ENCODE results near the gene ANXA1.

Gene ANXA1

GRCh38 chr9:73153793-73154227 is 2.1 kb downstream of the ANXA1 start:
- TF ChIP-seq, protein P1, sequence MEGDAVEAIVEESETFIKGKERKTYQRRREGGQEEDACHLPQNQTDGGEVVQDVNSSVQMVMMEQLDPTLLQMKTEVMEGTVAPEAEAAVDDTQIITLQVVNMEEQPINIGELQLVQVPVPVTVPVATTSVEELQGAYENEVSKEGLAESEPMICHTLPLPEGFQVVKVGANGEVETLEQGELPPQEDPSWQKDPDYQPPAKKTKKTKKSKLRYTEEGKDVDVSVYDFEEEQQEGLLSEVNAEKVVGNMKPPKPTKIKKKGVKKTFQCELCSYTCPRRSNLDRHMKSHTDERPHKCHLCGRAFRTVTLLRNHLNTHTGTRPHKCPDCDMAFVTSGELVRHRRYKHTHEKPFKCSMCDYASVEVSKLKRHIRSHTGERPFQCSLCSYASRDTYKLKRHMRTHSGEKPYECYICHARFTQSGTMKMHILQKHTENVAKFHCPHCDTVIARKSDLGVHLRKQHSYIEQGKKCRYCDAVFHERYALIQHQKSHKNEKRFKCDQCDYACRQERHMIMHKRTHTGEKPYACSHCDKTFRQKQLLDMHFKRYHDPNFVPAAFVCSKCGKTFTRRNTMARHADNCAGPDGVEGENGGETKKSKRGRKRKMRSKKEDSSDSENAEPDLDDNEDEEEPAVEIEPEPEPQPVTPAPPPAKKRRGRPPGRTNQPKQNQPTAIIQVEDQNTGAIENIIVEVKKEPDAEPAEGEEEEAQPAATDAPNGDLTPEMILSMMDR (conservative IDR thresholded peaks at IDR 0.05), result no peak
- no peak overlapping the region for H3K27ac ChIP-seq

DNA sequence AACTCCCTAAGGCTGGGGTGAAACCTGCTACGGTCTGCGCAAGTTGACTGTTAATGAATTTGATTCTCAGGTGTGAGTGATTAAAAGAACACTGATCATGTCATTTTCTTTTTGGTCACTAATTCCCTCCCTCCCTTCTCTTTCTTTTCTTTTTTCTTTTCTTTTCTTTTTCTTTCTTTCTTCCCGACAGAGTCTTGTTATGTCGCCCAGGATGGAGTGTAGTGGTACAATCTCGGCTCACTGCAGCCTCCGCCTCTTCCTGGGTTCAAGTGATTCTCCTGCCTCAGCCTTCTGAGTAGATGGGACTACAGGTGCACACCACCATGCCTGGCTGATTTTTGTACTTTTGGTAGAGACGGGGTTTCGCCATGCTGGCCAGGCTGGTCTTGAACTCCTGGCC is 2.6 kb downstream of the ANXA1 start:
- TF ChIP-seq, protein P1 (conservative IDR thresholded peaks at IDR 0.05), result no peak
- no peak overlapping the region for H3K27ac ChIP-seq

DNA sequence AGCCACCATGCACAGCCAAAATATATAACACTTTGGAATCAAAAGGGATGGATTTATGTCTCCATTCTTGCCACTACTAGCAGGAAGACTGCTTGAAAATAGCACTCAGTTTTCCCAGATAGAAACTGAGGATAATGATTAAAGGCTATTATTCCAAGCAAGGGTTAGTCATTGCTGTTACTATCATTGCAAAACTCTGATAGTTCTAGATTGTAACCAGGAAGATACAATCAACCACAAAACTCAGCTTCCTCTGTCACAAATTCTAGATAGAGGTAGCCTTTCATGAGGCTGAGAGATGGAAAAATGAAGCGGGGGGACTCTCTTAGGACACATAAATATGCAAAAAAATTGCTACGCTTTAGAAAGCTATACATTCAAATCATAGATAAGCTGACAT is 3.1 kb downstream of the ANXA1 start:
- H3K27ac ChIP-seq, result no peak overlapping the region
- TF ChIP-seq, protein P1 (conservative IDR thresholded peaks at IDR 0.05), result no peak

- TF ChIP-seq, protein P1 (conservative IDR thresholded peaks at IDR 0.05), result no peak
- no peak overlapping the region for H3K27ac ChIP-seq
Observed at GRCh38 chr9:73155377-73155776, 3.7 kb downstream of the ANXA1 start.

DNA sequence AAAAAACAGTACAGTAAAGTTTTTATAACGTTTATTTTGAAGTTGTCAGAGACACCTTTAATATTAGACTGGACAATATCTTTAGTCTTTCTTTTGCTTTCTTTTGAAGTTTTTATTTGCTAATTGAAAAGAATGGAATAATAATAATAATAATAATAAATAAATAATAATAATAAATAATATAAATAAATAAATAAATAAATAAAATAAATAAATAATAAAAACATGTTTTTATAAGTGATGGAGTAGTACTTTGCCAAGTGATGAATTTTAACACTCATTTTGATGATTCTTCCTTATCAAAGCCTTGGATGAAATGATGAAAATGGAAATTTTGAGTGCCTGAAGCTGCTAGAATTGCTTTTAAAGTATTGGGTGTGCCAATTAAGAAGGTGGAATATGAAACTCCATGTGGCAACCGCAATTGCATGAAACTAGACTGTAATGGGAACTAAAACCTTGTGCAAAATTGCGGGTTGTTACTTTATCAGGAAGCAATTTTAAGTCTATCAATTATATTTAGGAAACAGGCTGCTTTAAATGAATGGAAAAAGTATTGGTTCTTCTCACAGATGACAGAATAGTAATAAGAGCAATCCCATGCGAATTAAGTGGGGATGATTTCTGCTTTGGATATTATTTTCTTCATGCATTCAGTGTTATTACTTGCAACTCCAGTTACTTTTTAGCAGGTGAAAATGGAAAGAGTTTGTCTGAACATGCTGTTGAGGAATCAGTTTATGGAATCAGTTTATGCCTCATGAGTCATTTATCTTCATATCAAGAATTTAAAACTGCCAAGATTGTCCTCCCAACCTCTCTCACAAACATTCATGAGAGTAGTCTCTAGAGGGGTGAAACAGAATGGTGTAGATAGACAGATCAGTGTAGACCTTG is 4.6 kb downstream of the ANXA1 start:
- TF ChIP-seq, protein P1 (conservative IDR thresholded peaks at IDR 0.05), result no peak
- no peak overlapping the region for H3K27ac ChIP-seq

DNA sequence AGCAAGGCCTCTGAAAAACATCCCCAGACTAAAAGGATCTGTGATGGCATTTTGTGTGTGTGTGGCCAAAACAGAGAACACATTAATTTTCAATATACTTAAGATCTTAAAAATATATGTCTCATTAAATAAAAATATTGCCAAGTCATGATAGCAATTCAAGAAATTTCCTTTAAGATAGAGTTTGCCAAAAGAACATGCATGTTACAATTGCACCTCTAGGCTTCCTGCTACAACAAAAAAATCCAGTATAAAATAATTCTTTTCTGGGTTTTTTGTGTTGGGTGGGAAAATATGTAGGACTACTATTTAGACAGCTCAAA is 5.2 kb downstream of the ANXA1 start:
- no peak overlapping the region for H3K27ac ChIP-seq

DNA sequence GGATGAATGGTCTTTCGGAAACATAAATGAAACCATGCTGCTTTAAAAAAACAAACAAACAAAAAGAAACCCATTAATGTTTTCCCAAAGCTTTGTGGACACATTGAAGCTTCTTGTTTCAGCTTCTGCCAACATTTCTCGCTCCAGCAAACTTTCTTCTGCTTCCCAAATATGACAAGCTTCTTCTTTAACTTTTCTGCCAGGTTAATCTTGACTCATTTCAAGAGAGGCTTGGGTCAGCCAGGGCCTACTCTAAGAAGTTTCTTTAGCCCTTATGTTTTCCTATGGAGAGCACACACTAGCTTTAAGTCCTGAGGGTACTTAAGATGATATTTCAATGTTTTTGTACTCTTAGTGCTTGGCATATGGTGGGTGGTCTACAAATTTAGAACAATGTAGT is 6.1 kb downstream of the ANXA1 start:
- H3K27ac ChIP-seq, result no peak overlapping the region
- TF ChIP-seq, protein P1 (conservative IDR thresholded peaks at IDR 0.05), result no peak

More for the DNA sequence above, 5.2 kb downstream of the ANXA1 start:
- TF ChIP-seq, protein P1 (conservative IDR thresholded peaks at IDR 0.05), result no peak
